PFSK-1 (cell line): ENCODE data around the gene HK3.

Source experiments
- FOXP2 ChIP-seq: optimal IDR thresholded peaks from 2 replicates; pipeline ENCODE3; 2011; ENCODE audit warnings: borderline replicate concordance, control low read depth, inconsistent platforms; ENCODE audit not compliant: insufficient read depth; ENCODE audit errors: extremely low read length, extremely low read depth
- POLR2AphosphoS5 ChIP-seq: IDR thresholded peaks from 2 replicates; pipeline ENCODE4 v1.6.1; 2012; ENCODE audit warnings: low read depth, mild to moderate bottlenecking, control low read depth, low read length, moderate library complexity
- SIN3A ChIP-seq: IDR thresholded peaks from 2 replicates; pipeline ENCODE4 v1.6.1; 2012; ENCODE audit warnings: mild to moderate bottlenecking, low read length, moderate library complexity, borderline replicate concordance; ENCODE audit not compliant: insufficient read depth
- TAF1 ChIP-seq: IDR thresholded peaks from 2 replicates; pipeline ENCODE4 v1.6.1; 2012; ENCODE audit warnings: low read length, control low read depth, borderline replicate concordance; ENCODE audit not compliant: insufficient read depth
- TF ChIP-seq, protein P1 (sequence below), 2 experiments: IDR thresholded peaks; 2 replicates each; pipeline versions ENCODE4 v1.6.1 to v1.8.0; 2011 to 2012; ENCODE audit warnings: low read depth in 2 of 2, low read length in 2 of 2, control low read depth in 1 of 2, inconsistent platforms in 1 of 2, mild to moderate bottlenecking in 1 of 2, moderate library complexity in 1 of 2; ENCODE audit not compliant: insufficient read depth in 1 of 2

HK3 gene

DNA sequence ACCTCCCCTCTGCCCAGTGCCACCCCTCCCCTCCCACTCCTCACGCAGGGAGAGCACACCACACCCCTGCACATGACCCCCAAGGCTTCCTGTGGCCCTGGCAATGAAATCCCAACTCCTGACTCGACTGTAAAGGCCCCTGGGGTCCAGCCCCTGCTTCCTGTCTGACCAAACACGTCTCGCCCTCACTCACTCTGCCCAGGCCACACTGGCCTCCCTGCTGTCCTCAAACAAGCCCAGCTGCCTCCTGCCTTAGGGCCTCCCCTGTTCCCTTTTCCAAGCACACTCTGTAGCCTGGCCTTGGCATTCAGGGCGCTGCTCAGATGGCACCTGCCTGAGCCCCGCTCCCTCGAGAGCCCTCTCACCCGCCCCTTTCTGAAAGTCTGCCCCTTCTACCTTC is 42.4 kb downstream of the HK3 start:
- no peak for TF ChIP-seq TAF1
- TF ChIP-seq FOXP2 = no peak
- TF ChIP-seq, protein P1, sequence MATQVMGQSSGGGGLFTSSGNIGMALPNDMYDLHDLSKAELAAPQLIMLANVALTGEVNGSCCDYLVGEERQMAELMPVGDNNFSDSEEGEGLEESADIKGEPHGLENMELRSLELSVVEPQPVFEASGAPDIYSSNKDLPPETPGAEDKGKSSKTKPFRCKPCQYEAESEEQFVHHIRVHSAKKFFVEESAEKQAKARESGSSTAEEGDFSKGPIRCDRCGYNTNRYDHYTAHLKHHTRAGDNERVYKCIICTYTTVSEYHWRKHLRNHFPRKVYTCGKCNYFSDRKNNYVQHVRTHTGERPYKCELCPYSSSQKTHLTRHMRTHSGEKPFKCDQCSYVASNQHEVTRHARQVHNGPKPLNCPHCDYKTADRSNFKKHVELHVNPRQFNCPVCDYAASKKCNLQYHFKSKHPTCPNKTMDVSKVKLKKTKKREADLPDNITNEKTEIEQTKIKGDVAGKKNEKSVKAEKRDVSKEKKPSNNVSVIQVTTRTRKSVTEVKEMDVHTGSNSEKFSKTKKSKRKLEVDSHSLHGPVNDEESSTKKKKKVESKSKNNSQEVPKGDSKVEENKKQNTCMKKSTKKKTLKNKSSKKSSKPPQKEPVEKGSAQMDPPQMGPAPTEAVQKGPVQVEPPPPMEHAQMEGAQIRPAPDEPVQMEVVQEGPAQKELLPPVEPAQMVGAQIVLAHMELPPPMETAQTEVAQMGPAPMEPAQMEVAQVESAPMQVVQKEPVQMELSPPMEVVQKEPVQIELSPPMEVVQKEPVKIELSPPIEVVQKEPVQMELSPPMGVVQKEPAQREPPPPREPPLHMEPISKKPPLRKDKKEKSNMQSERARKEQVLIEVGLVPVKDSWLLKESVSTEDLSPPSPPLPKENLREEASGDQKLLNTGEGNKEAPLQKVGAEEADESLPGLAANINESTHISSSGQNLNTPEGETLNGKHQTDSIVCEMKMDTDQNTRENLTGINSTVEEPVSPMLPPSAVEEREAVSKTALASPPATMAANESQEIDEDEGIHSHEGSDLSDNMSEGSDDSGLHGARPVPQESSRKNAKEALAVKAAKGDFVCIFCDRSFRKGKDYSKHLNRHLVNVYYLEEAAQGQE (IDR thresholded peaks at IDR 0.05; ENCODE audit: insufficient read depth in 1 of 2, low read depth in 2 of 2, low read length in 2 of 2) = no peak
- TF ChIP-seq SIN3A = no peak

DNA sequence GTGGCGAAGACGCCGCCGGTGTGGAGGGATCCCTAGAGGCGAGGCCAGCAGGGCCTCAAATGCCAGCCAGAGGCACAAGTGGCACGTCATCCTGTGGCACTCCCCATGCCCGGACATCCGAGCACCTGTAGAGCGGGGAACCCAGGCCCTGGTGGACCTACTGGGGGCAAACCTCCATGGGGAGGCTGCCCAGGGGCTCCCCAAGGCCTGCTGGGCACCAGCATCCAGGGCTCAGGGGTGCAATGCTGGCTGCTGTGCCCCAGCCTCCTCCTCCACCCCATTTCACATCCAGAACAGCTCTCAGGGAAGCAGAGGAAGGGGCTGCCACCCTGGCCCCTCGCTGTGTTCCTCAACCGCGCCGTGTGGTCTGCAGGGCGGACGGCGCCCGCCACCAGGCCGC is 43.5 kb downstream of the HK3 start:
- TF ChIP-seq TAF1 = no peak
- TF ChIP-seq SIN3A = no peak
- TF ChIP-seq POLR2AphosphoS5 = no peak
- TF ChIP-seq, protein P1 (IDR thresholded peaks at IDR 0.05; ENCODE audit: insufficient read depth in 1 of 2, low read depth in 2 of 2, low read length in 2 of 2) = no peak
- TF ChIP-seq FOXP2 = no peak

DNA sequence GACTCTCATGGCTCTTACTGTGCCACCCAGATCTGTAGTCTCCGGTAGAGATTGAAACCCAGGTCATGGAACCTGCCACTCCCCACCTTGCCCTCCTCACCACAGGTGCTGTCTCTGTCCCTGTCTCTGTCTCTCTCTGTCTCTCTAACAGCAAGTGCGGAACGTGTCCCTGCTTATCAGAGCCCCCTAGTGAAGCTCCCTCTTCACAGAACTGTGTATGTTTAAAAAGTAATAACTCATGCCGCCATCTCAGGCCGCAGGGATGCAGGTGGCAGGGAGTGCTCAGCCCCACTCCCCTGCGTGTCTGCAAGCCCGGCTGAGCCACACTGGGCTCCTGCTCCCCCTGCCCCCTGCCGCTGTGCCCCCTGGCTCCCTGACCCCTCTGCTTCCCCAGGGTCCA is 45.0 kb downstream of the HK3 start:
- TF ChIP-seq SIN3A (no peak), POLR2AphosphoS5 (no peak), TAF1 (no peak), FOXP2 (no peak)
- TF ChIP-seq, protein P1 (IDR thresholded peaks at IDR 0.05; ENCODE audit: insufficient read depth in 1 of 2, low read depth in 2 of 2, low read length in 2 of 2) = no peak

DNA sequence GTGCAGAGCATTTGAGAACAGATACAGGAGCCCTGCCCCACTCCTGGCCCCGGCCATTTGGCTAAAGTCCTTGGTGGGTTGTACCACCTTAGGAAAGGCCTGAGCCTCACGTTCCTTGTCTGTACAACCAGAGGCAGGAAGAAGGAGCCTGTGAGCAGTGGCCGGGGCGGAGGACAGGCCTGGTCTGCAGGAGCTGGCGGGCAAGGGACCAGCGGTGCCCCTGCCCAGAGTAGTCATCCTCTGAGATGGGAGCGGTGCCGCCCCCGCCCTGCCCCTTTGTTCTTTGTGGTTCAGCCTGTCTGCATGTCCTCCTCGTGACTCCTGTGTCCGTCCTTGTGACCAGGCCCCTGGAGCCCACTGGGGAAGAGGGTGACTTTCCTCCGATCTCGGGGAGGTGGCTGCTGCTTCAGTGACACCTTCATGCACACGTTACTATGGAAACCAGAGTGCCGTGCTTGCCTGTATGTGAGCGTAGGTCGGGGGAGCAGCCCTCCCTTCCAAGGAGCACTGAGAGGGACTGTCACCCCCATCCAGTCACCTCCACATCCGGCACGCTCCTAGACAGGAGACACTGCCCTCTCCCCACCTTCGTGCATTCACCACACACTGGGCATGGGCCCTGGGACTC is 45.9 kb downstream of the HK3 start:
- TF ChIP-seq, protein P1 (IDR thresholded peaks at IDR 0.05; ENCODE audit: insufficient read depth in 1 of 2, low read depth in 2 of 2, low read length in 2 of 2) = no peak
- TF ChIP-seq TAF1 = no peak
- TF ChIP-seq POLR2AphosphoS5 = no peak
- no peak for TF ChIP-seq FOXP2
- TF ChIP-seq SIN3A = no peak

DNA sequence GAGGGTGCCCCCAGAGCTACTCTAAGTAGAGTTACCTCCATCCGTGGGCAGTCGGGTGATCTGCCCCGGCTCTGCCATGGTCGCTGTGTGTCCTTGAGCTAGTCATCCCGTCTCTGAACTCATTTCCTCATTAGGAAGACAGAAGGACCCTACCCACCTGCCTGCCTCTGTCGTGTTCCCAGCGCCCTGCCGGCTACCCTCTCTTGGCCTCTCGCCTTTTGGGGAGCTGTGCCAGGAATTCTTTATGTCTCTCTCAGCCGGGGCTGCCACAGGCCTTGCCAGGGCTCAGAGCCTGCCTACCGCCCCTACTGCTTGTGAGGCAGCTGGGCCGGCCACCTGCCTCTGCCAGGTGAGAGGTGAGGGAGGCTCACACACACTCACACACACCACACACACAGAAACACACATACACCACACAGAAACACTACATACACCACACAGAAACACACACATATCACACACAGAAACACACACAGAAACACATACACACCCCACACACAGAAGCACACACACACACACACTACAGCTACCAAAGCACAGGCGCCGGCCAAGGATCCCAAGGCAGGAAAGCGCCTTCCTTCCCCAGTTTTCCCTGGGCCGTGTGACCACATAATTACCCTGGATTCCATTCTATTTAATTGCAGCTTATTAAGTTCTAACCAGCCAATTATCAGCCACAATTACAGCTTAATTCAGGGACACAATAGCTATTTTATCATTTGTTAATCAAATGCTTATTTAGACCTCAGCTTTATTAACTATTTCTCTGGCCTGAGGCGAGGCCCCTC is 47.1 kb downstream of the HK3 start:
- TF ChIP-seq SIN3A (no peak), TAF1 (no peak), FOXP2 (no peak), POLR2AphosphoS5 (no peak)
- TF ChIP-seq, protein P1 (IDR thresholded peaks at IDR 0.05; ENCODE audit: insufficient read depth in 1 of 2, low read depth in 2 of 2, low read length in 2 of 2) = no peak
